Liver (tissue), 9 donors: ENCODE measurements around the gene ID1. TPM values are rescaled to one million over a fixed set of nuclear protein-coding genes. Genes with fewer than 3 reads are reported as not detected.

Experiments
- DNase-seq: peaks from one replicate; pipeline ENCODE4 v3.0.0-alpha.2; 2017; ENCODE audit warnings: low spot score
- H3K27ac ChIP-seq, 2 donors: one replicate each; pipeline ENCODE4 v1.7.0; 2013; ENCODE audit warnings: inconsistent platforms in 2 of 2, low read length in 2 of 2, control low read depth in 1 of 2, low read depth in 1 of 2, mild to moderate bottlenecking in 1 of 2
- H3K27me3 ChIP-seq, 4 donors: one replicate each; pipeline versions ENCODE4 v1.6.1 to v1.7.0; 2013; ENCODE audit warnings: low read length in 3 of 4, inconsistent platforms in 1 of 4, mild to moderate bottlenecking in 1 of 4, moderate library complexity in 1 of 4; ENCODE audit not compliant: control insufficient read depth in 4 of 4, insufficient read depth in 4 of 4
- H3K36me3 ChIP-seq, 4 donors: one replicate each; pipeline versions ENCODE4 v1.6.1 to v1.7.0; 2013; ENCODE audit warnings: low read length in 3 of 4, mild to moderate bottlenecking in 3 of 4, low read depth in 1 of 4, moderate library complexity in 1 of 4; ENCODE audit not compliant: control insufficient read depth in 4 of 4, insufficient read depth in 3 of 4
- H3K4me1 ChIP-seq, 4 donors: one replicate each; pipeline versions ENCODE4 v1.6.1 to v1.7.0; 2013; ENCODE audit warnings: low read length in 3 of 4, mild to moderate bottlenecking in 3 of 4, moderate library complexity in 1 of 4; ENCODE audit not compliant: control insufficient read depth in 4 of 4, insufficient read depth in 4 of 4
- H3K4me3 ChIP-seq, 3 donors: one replicate each; pipeline versions ENCODE4 v1.6.1 to v1.7.0; 2013; ENCODE audit warnings: low read length in 3 of 3, control low read depth in 1 of 3, low read depth in 1 of 3, mild to moderate bottlenecking in 1 of 3
- H3K9ac ChIP-seq, 2 donors: one replicate each; pipeline ENCODE4 v1.7.0; 2013; ENCODE audit warnings: low read length in 2 of 2, mild to moderate bottlenecking in 2 of 2, moderate library complexity in 2 of 2, control low read depth in 1 of 2, low read depth in 1 of 2
- H3K9me3 ChIP-seq, 4 donors: one replicate each; pipeline versions ENCODE4 v1.6.1 to v1.7.0; 2013; ENCODE audit warnings: low read length in 3 of 4; ENCODE audit not compliant: control insufficient read depth in 4 of 4
- ATF3 ChIP-seq: IDR thresholded peaks from 2 replicates; pipeline ENCODE4 v1.6.1; 2016; ENCODE audit warnings: antibody characterized with exemption
- CTCF ChIP-seq: fragments of 150-350 bp; IDR thresholded peaks from 2 replicates; pipeline ENCODE4 v1.5.1; 2017; ENCODE audit warnings: improper control_type of control experiment, low read depth, low read length; ENCODE audit not compliant: missing input control
- EGR1 ChIP-seq, 2 donors: IDR thresholded peaks; 2 replicates each; pipeline ENCODE4 v1.6.1; 2016 to 2018; ENCODE audit warnings: antibody characterized with exemption in 2 of 2, low read depth in 2 of 2
- FOXA1 ChIP-seq: IDR thresholded peaks from 2 replicates; pipeline ENCODE4 v1.6.1; 2016; ENCODE audit warnings: antibody characterized with exemption
- FOXA2 ChIP-seq: IDR thresholded peaks from 2 replicates; pipeline ENCODE4 v1.6.1; 2016; ENCODE audit warnings: antibody characterized with exemption
- GABPA ChIP-seq, 2 donors: IDR thresholded peaks in 1 of 2; conservative IDR thresholded peaks in 1 of 2; 2 replicates each; pipeline ENCODE4 v1.6.1; 2016; ENCODE audit warnings: antibody characterized with exemption in 2 of 2, mild to moderate bottlenecking in 1 of 2, moderate library complexity in 1 of 2
- HNF4A ChIP-seq, 2 donors: conservative IDR thresholded peaks; 2 replicates each; pipeline ENCODE4 v1.6.1; 2016; ENCODE audit warnings: antibody characterized with exemption in 2 of 2, mild to moderate bottlenecking in 2 of 2
- HNF4G ChIP-seq: IDR thresholded peaks from 2 replicates; pipeline ENCODE4 v1.6.1; 2016; ENCODE audit warnings: antibody characterized with exemption
- JUND ChIP-seq, 2 donors: IDR thresholded peaks; 2 replicates each; pipeline ENCODE4 v1.6.1; 2016; ENCODE audit warnings: antibody characterized with exemption in 2 of 2
- MAX ChIP-seq: IDR thresholded peaks from 2 replicates; pipeline ENCODE4 v1.6.1; 2016; ENCODE audit warnings: antibody characterized with exemption
- NR2F2 ChIP-seq: IDR thresholded peaks from 2 replicates; pipeline ENCODE4 v1.6.1; 2016; ENCODE audit warnings: antibody characterized with exemption
- RAD21 ChIP-seq, 2 donors: IDR thresholded peaks; 2 replicates each; pipeline ENCODE4 v1.6.1; 2016; ENCODE audit warnings: antibody characterized with exemption in 2 of 2, mild to moderate bottlenecking in 2 of 2
- REST ChIP-seq: IDR thresholded peaks from 2 replicates; pipeline ENCODE4 v1.6.1; 2016; ENCODE audit warnings: antibody characterized with exemption, mild to moderate bottlenecking
- RXRA ChIP-seq, 2 donors: IDR thresholded peaks; 2 replicates each; pipeline ENCODE4 v1.6.1; 2017 to 2018; ENCODE audit warnings: antibody characterized with exemption in 2 of 2, mild to moderate bottlenecking in 1 of 2
- SP1 ChIP-seq: IDR thresholded peaks from 2 replicates; pipeline ENCODE4 v1.6.1; 2018; ENCODE audit warnings: antibody characterized with exemption, mild to moderate bottlenecking
- TAF1 ChIP-seq: conservative IDR thresholded peaks from 2 replicates; pipeline ENCODE4 v1.6.1; 2016; ENCODE audit warnings: antibody characterized with exemption, mild to moderate bottlenecking
- YY1 ChIP-seq: IDR thresholded peaks from 2 replicates; pipeline ENCODE4 v1.6.1; 2016; ENCODE audit warnings: antibody characterized with exemption, mild to moderate bottlenecking
- ZBTB33 ChIP-seq: IDR thresholded peaks from 2 replicates; pipeline ENCODE4 v1.6.1; 2016; ENCODE audit warnings: antibody characterized with exemption
- WGBS: extraction: QIAGEN DNeasy Blood & Tissue Kit; methylation state at CpG from one replicate; pipeline ENCODE4 v1.1.7; 2013; 5-methylcytosine and 5-hydroxymethylcytosine counted together
- polyA plus RNA-seq, 2 donors: library from polyadenylated mRNA; stranded (reverse) in 1 of 2; unstranded in 1 of 2; fragments of 200-250 nt in 1 of 2; fragments of >200 nt in 1 of 2; fragmentation: Nextera tagmentation in 1 of 2; extraction: Ambion mirVana in 1 of 2; gene quantifications; one replicate each; pipeline versions ENCODE4 v1.2.1 to v1.2.3, GENCODE V29; 2013 to 2015
- total RNA-seq, 2 donors: library from RNA; depleted of rRNA; stranded (reverse); fragments of >200 nt; gene quantifications; one replicate each; pipeline ENCODE4 v1.2.3, GENCODE V29; 2014
- donor health status: healthy.
- donor health status: healthy.
- donor health status: healthy.
- donor health status: healthy.
- donor health status: healthy.

The ID1 gene
- total and polyA plus RNA-seq, 4 donors: 33.9 to 117 (median 71.2) TPM

- no peaks in the 10 kb centered on the region for H3K9me3 ChIP-seq
- peaks cover 8 to 21% (median 13%) of the 10 kb centered on the region in 4 donors for H3K4me1 ChIP-seq
- no peak for DNase-seq
- 84% methylated on average over 3 of the region's 3 CpGs for WGBS
- no peak overlapping the region for H3K4me3 ChIP-seq
- H3K9ac ChIP-seq: no peak overlapping the region
- peak overlapping the region in 1 of 2 donors; percentile 48 for H3K27ac ChIP-seq
- no peaks in the 10 kb centered on the region for H3K36me3 ChIP-seq
- TF ChIP-seq HNF4G (no peak), RAD21 (IDR thresholded peaks at IDR 0.05) (no peak), ZBTB33 (no peak), YY1 (no peak), JUND (IDR thresholded peaks at IDR 0.05) (no peak), TAF1 (no peak), ATF3 (no peak), GABPA (IDR thresholded peaks at IDR 0.05 in 1 of 2, conservative IDR thresholded peaks at IDR 0.05 in 1 of 2) (no peak), SP1 (no peak), FOXA2 (no peak), CTCF (no peak)
- no peaks in the 10 kb centered on the region for H3K27me3 ChIP-seq
Measured at GRCh38 chr20:31595380-31595653, 9.8 kb upstream of the ID1 start.

GRCh38 chr20:31595654-31596411 lies 9.3 kb upstream of the ID1 start:
- Histone ChIP-seq H3K36me3 (no peaks in the 10 kb centered on the region), H3K27ac (peak overlapping the region; percentile 48 to 56), H3K9ac (no peak overlapping the region), H3K4me3 (no peak overlapping the region), H3K9me3 (no peaks in the 10 kb centered on the region), H3K4me1 (peaks cover 8 to 21% (median 13%) of the 10 kb centered on the region in 4 donors), H3K27me3 (no peaks in the 10 kb centered on the region)
- no peak for DNase-seq
- WGBS: 71% methylated on average over 15 of the region's 15 CpGs
- TF ChIP-seq EGR1 (IDR thresholded peaks at IDR 0.05; ENCODE audit: low read depth in 2 of 2) (no peak), ZBTB33 (no peak), TAF1 (no peak), JUND (IDR thresholded peaks at IDR 0.05) (no peak), ATF3 (peak; percentile 15), RXRA (IDR thresholded peaks at IDR 0.05) (no peak), RAD21 (IDR thresholded peaks at IDR 0.05) (peak in 1 of 2 donors; percentile 7), YY1 (no peak), SP1 (peak; percentile 55), FOXA2 (no peak), HNF4A (conservative IDR thresholded peaks at IDR 0.05) (no peak), REST (no peak), CTCF (no peak), GABPA (IDR thresholded peaks at IDR 0.05 in 1 of 2, conservative IDR thresholded peaks at IDR 0.05 in 1 of 2) (no peak), HNF4G (no peak), NR2F2 (peak; percentile 75), FOXA1 (no peak), MAX (no peak)
